Brain microvascular endothelial cell (primary cell): ENCODE results near the gene ADAMTSL2.

Experiments
- DNase-seq: peaks from one replicate; pipeline ENCODE4 v3.0.0-alpha.2; 2020
- H3K27ac ChIP-seq: fragments of 250-450 bp; sonication (Bioruptor Pico); 2 replicates; pipeline ENCODE4 v1.5.1; 2020; ENCODE audit warnings: mild to moderate bottlenecking, moderate library complexity
- H3K27me3 ChIP-seq: fragments of 250-450 bp; sonication (Bioruptor Pico); replicated peaks from 2 replicates; pipeline ENCODE4 v1.5.1; 2020; ENCODE audit warnings: mild to moderate bottlenecking
- H3K36me3 ChIP-seq: fragments of 250-450 bp; sonication (Bioruptor Pico); replicated peaks from 2 replicates; pipeline ENCODE4 v1.5.1; 2020; ENCODE audit warnings: mild to moderate bottlenecking
- H3K4me3 ChIP-seq: 2 replicates; pipeline ENCODE4 v1.5.1; 2011; ENCODE audit warnings: low read depth, mild to moderate bottlenecking, control low read depth, low read length, moderate library complexity
- in situ Hi-C: cut with HindIII; loops from 2 replicates; pipeline ENCODE4 v1.10.0; 2017; ENCODE audit warnings: low sequenced_read_pairs, low pct_ligation_motif_present
- TF ChIP-seq, protein P1 (sequence below): IDR thresholded peaks from 2 replicates; pipeline ENCODE4 v1.5.1; 2011; ENCODE audit warnings: low read depth, mild to moderate bottlenecking, moderate library complexity, low read length, control low read depth, inconsistent platforms; ENCODE audit errors: missing control alignments

ADAMTSL2 gene

DNA sequence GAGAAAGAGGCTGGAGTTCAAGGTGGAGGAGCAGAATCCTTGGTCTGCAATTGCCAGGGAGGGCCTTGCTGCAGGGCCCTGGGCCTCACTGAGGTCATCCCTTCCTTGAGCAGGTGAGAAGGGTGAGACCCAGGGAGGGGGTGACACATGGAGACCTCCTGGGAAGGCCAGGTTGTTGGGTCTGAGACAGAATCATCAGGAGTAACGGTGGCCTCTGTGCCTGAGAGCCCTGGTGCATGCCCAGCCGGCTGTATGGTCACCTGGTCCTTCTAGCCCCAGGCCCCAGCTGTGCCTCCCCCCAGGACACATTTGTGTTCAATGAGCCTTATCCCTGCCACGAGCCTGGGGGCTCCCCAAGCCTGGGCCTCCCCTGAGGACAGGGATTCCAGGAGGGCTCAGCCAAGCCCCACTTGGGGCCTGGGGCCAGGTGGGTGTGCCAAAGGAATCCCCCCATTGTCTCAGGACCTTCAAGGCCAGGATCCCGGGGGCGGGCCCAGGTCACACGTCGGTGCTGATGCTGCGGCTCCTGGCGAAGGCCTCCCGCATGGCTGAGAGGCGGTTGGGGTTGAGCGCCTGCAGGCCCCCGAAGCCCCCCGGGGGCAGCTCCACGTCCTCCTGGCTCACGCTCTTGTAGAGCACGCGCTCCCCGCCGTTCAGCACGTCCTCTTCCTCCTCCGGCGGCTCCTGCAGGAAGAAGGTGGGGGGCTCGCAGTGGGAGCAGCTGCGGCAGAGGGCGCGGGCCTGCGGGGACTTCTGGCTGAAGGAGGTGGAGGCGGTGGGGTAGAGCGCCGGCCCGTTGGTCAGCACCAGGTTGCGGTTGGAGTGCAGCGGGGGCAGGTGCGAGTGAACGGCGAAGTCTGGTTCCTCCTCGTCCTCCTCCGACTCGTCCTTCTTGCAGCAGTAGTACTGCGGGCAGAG lies 44.3 kb downstream of the ADAMTSL2 start:
- no peak for DNase-seq
- Histone ChIP-seq H3K27me3 (no peaks in the 10 kb centered on the region), H3K27ac (no peak overlapping the region), H3K4me3 (no peak overlapping the region), H3K36me3 (no peaks in the 10 kb centered on the region)
- TF ChIP-seq, protein P1, sequence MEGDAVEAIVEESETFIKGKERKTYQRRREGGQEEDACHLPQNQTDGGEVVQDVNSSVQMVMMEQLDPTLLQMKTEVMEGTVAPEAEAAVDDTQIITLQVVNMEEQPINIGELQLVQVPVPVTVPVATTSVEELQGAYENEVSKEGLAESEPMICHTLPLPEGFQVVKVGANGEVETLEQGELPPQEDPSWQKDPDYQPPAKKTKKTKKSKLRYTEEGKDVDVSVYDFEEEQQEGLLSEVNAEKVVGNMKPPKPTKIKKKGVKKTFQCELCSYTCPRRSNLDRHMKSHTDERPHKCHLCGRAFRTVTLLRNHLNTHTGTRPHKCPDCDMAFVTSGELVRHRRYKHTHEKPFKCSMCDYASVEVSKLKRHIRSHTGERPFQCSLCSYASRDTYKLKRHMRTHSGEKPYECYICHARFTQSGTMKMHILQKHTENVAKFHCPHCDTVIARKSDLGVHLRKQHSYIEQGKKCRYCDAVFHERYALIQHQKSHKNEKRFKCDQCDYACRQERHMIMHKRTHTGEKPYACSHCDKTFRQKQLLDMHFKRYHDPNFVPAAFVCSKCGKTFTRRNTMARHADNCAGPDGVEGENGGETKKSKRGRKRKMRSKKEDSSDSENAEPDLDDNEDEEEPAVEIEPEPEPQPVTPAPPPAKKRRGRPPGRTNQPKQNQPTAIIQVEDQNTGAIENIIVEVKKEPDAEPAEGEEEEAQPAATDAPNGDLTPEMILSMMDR, result no peak
- in situ Hi-C loops, result no loop called here

DNA sequence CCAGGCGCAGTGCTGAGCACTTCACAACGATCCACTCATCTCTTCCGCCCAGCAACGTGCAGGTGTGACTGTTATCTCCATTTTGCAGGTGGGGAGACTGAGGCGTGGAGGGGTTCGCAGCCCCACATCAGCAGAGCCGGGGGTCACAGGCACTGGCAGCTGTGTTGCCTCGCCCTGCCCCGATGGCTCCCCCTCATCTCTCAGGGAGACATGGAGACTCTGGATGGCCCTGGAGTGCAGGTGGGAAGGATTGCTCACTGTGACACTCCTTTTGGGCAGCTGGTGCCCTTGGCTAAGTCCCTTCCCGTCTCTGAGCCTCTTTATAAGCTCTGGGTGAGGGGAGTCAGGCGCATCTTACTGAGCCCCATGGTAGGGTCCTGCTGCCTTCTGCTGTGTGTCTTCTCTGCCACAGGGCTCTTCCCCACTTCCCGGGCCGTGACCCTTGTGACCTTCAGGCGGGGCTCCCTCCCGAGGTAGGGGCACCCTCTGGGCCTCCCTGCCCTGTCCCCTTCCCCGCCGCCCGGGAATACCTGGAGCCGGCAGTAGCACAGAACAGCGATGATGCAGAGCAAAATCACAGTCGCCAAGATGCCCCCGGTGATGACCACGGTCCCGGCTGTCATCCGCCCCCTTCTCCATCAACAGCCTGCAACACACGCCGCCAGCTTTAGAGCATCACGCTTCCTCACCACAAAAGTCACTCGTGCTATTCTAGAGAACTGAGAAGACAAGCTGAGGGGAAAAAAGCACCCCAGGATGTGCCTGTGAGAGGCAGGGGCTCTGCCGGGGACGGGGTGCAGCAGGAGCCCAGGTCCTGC lies 45.3 kb downstream of the ADAMTSL2 start:
- Histone ChIP-seq H3K27ac (no peak overlapping the region), H3K4me3 (no peak overlapping the region), H3K27me3 (peaks cover under 1% of the 10 kb centered on the region), H3K36me3 (no peaks in the 10 kb centered on the region)
- in situ Hi-C loops, result no loop called here
- no peak for DNase-seq
- TF ChIP-seq, protein P1, result no peak

DNA sequence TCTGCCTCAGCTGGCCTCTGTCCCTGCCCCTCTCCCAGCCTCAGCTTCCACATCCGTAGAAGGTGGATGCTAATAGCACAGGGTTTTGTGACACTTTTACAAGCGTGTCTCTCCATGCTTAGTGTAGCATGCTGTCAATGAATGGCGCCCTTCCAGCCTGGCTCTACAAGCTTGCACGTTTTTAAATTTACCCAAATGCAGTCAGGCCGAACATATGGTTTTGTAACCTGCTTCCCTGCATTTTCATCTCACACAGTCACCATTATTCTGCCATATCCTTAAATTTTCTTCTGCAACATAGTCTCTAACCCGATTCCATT lies 45.9 kb downstream of the ADAMTSL2 start:
- Histone ChIP-seq H3K27ac (no peak overlapping the region), H3K27me3 (peaks cover 6% of the 10 kb centered on the region), H3K4me3 (no peak overlapping the region), H3K36me3 (no peaks in the 10 kb centered on the region)
- in situ Hi-C loops, result no loop called here
- no peak for DNase-seq
- TF ChIP-seq, protein P1, result no peak

DNA sequence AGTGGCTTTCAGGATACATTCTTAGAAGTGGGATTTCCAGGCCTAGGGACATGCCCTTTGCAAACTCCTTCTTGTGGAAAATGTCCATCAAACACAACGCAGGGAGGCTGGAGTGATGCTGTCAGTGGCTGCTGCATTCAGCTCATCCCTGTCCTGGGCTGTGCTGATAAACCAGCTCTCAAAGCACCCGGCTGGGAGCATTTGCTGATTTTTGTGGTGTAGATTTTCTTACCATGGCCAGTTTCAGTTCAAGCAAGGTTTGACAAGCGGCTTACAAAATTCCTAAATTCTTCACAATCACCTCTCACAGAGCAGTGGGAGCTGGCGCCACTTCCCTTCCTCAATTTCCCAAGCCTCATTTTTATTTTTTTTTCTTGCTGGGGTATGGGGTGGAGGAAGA lies 46.5 kb downstream of the ADAMTSL2 start:
- TF ChIP-seq, protein P1, result no peak
- no peaks in the 10 kb centered on the region for H3K36me3 ChIP-seq
- in situ Hi-C loops, result no loop called here
- DNase-seq, result no peak
- peaks cover 12% of the 10 kb centered on the region for H3K27me3 ChIP-seq
- H3K27ac ChIP-seq, result no peak overlapping the region
- H3K4me3 ChIP-seq, result no peak overlapping the region

DNA sequence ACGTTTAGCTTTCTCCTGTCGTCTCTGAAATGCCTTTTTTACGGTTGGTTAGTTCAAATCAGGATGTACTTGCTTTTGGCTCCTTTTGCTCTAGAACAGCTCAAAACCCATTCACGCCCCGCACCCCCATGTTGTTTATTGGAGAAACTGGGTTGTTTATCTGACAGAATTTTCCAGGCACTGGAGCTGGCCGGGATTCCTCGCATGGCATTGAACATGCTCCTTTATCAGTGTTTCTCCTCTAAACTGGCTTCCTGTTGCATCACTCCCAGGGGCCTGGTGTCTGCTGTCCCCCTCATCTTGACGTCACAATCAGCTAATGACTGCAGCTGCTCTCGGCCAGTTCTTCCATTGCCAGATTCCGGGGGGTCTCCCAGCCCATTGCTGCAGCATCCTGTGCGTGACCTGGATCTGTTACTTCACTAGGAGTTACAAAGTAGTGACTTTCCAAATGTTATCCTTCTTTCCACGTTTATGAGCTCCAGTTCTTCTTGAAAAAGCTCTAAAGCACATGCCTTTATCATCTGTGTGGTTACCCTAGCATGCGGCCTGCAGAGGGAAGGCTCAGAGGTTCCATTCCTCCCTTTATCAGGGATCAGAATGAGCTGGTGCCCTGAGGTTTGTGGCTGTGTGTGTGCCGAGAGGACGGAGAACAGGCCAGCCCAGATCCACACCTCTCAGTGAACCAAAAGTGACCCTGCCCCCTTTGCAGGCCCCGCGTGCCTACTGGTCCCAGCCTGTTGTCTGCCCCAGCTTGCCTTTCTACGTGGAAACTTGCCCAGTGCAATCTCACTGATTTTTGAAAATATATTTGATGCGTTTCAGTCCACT lies 47.2 kb downstream of the ADAMTSL2 start:
- DNase-seq, result no peak
- Histone ChIP-seq H3K4me3 (no peak overlapping the region), H3K27ac (no peak overlapping the region), H3K36me3 (no peaks in the 10 kb centered on the region), H3K27me3 (peaks cover 18% of the 10 kb centered on the region)
- TF ChIP-seq, protein P1, result no peak
- in situ Hi-C loops, result no loop called here
